ENCODE measurements around the gene GARIN5A.

DNA sequence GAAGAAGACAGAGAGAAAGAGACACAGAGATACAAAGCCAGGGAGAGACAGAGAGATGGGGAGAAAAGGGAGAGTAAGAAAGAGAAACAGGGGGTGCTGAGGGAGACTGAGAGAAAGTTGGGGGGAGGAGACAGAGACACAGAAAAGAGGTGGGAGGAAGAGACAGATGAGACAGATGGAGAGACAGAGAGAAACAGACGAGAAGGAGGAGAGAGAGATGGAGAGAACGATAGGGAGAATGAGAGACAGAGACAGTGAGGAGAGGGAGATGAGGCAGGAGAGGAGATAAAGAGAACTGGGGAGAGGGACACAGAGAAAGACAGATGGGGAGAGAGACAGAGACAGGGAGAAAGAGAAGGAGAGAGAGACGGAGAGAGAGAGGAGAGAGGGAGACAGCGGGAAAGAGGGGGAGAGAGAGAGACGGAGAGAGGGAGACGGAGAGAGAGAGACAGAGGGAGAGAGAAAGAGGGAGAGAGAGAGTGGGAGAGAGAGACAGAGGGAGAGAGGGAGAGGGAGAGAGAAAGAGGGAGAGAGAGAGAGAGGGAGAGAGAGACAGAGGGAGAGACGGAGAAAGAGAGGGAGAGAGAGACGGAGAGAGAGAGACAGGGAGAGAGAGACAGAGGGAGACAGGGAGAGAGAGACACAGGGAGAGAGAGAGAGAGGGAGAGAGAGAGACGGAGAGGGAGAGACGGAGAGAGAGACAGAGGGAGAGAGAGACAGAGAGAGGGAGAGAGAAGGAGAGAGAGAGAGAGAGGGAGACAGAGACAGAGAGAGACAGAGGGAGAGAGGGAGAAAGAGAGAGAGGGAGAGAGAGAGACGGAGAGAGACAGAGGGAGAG lies 21.8 kb upstream of the GARIN5A start:
- TF ChIP-seq CTCF (IDR thresholded peaks at IDR 0.05) (no peak), POLR2A (IDR thresholded peaks at IDR 0.05) (no peak), POLR2AphosphoS5 (IDR thresholded peaks at IDR 0.05) (no peak), EP300 (IDR thresholded peaks at IDR 0.05) (no peak)
